ENCODE data around the gene CECR2.

The CECR2 gene

DNA sequence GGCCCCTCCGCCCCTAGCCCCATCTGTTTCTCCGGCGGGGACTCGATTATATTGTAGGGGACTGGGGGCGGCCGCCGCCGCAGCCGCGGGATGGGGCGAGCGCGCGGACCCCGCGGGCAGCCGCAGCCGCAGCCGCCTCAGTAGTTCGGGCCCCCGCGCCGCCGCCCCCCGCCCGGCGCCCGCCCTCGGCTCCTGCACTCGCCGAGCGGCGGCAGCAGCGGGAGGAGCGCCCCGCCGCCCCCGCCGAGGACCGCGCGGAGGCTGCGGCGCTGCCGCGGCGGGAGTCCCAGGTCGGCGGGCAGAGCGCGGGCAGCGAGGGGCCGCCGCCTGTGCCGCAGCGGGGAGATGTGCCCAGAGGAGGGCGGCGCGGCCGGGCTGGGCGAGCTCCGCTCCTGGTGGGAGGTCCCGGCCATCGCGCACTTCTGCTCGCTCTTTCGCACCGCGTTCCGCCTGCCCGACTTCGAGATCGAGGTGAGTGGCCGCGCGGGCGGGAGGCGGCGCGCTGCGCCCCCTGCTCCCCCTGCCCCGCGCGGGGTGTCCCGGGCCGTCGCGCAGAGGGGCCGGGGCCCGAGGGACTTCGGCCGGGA is at the start of gene CECR2:
Gene CECR2, plus strand, starts transcription at position 22 of the 587 bp plus-strand sequence. Its CDS starts 324 bp downstream, at position 346.
- peak; percentile 65 for DNase-seq

DNA sequence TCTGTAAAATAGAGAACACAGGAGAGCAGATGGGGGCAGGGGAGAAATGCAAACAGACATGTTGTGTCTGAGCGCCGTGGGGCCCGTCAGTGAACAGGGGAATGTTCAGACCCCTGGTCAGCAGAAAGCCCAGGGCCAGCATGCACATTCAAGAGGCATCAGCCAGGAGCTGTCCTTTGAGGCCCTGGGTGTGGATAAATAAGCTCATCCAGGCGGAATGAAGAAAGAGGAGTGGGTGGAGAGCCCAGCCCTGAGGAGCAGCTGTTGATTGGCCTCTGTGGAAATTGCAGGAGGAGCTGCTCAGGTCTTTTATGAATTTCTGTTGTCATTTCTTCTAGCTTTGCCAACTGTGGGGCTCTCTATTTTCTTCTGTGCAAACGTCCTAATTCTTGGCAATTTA is 49.7 kb upstream of the CECR2 start:
- no peak for DNase-seq

DNA sequence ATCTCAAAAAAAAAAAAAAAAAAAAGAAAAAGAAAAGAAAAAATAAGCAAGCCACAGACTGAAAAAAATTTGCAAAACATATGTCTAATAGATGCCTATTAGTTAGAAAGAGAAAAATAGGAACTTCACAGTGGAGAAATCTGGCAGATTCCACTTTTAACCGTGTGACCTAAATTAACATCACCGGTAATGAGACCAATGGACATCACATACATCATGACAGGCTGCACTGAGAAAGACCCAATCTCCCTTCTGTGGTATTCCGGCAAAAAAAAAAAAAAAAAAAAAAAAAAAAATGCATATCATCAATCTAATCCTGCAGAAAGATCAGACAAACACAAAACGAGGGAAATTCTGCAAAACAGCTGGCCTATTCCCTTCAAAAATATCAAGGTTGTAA is 46.7 kb upstream of the CECR2 start:
- DNase-seq = no peak

DNA sequence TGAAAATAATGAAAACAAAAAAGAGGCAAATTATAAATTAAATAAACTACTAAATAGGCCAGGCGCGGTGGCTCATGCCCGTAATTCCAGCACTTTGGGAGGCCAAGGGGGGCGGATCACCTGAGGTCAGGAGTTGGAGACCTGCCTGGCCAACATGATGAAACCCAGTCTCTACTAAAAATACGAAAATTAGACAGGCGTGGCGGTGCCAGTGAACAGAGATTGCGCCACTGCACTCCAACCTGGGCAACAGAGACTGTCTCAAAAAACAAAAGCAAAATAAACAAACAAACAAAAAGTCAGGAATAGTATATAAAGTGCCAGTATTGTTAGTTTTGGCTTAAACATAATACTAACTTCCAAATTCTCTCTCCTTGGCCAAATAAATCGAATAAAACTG is 37.6 kb upstream of the CECR2 start:
- DNase-seq = no peak

DNA sequence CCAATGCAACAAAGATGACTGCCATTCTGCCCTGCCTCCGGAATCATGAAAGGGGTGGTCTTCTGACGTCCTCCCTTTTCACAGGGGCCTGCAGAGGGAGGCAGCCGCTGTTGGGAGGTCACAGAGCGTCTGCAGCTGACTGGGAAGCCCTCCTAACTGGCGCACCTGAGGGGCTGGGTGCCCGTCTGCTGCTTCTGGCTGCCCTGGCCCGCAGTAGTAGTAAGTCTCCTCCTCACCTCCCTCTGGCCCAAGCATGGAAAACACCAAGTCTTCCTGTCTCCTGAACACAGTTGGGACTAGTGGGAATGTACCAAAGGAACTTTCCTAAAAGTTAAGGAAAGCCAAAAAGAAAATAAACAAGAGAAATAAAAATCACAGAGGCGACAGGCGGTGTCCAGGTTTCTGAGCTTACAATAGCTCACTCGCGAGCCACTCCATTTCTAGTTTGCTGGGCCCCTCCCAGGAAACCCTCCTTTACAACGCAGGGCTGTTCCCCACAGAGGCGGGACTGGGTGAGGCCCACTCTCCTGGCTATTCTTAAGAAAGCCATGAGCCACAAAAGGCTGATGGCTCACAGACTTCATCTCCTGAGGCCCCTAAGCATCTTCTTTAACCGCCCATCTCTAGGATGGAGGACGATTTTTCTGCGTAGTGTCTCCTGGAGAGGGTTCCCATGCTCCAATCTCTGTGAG is 37.0 kb upstream of the CECR2 start:
- DNase-seq = no peak

DNA sequence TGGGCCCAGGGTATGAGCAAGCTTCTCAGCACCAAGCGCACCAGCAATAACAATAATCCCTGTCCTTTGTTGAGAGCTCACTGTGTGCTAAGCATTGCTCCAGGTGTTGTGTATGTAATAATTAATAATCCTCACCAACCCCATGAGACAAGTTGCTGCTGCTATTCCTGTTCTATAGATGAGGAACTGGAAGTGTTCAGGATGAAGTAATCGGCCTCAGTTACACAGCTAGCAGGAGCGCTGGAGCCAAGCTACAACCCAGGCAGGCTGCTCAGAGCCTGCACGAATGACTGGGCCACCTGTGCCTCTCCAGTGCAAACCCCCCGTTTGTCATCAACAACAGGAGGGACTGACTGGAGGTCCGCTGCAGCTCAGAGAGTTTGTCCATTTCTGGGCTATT is 35.2 kb upstream of the CECR2 start:
- DNase-seq = no peak

DNA sequence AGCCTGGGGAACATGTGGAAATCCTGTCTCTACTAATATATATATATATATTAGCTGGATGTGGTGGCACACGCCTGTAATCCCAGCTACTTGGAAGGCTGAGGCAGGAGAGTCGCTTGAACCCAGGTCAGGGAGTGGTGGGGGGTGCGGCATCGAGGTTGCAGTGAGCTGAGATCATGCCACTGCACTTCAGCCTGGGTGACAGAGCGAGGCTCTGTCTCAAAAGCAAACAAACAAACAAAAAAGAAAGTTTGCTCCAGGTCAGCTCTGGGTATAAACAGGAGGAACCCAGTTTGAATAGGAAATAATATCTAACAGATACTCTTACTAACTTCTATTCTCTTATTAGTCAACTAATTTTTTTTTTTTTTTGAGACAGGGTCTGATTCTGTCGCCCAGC is 34.3 kb upstream of the CECR2 start:
- no peak for DNase-seq

DNA sequence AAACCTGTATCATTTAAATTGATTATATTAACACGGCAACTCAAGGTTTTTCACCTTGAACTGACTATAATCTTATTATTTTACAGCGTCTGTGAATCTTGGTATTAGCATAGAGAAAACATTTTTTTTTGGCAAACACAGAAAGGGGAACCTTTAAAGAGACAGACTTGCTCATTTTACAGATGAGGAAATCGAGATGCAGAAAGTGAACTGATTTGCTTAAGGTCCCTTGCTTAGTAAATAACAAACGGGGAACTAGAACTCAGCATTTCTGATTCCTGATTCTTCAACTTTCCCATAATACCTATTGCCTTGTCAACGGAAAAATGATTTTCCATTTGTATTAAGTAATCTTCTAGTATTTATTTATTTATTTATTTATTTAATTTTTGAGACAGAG is 33.2 kb upstream of the CECR2 start:
- no peak for DNase-seq

DNA sequence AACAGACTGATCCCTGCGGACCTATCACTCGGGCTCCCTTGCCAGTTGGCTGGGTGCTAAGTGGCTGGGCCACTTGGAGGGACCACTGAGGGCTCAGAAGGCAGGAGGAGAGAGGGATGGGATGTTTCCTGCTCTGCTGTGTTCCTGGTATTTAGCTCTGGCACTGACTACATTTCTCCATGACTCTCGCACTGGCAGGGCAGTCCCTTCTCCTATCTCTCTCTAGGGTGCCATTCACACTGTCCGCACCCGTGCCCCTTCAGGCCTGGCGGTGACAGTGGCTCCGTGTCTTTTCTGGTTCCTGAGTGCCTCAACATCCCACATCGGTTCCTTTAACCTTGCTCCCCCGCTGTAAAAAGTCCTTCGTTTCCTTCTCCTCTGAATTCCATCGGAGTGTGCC is 31.6 kb upstream of the CECR2 start:
- no peak for DNase-seq

DNA sequence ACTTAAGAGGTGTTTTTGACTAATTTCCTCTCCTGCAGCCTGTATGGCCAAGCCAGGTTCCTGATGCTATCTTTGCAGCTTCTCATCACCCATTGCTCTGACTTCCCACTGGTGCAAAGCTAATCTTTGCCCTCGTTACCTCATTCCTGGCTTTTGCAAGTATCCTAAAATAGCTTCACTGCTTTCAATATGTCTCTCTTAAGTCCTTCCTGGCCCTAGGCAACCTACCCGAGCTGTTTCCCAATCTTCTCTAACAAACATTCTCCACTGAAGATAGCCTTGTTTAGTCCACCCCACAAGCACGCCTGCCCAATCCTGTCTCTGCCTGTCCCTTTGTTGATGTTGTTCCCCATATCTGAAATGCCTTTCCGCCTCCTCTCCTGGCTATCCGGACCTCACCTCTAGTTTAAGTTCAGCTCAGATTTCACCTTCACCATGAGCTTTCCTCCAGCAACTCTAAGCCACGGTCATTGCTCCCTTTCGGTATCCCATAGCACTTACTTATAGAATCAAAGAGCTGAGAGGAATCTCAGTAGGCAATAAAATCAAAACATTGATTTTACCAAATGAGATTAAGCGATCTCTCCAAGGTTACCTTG is 30.1 kb upstream of the CECR2 start:
- DNase-seq = no peak

DNA sequence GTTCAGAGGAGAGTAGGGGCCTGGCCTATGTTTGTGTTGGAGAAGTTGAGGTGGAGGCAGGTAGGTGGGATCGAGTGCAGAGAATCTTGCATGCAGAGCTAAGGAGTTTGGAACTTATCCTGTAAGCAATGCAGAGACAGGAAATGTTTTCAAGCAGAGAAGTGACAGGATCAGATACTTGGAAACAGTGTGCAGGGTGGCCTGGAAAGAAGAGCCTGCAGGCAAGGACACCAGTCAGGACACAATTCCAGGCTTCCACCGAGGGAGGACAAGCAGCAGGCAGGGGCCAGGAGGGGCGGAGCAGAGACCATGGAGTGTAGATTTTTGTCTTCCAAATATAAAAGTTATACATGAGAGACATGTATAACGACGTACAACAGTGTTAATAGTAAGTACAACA is 26.9 kb upstream of the CECR2 start:
- DNase-seq = no peak

DNA sequence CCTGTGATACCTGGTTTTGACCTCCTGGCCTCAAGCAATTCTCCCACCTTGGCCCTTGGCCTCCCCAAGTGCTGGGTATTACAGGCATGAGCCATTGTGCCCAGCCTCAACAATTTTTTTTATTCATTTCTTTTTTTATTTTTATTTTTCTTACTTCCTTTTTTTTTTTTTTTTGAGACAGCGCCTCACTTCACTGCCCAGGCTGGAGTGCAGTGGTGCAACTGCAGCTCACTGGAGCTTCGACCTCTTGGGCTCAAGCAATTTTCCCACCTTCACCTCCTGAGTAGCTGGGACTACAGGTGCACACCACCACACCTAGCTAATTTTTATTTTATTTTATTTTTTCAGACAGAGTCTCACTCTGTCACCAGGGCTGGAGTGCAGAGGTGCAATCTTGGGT is 25.5 kb upstream of the CECR2 start:
- no peak for DNase-seq

DNA sequence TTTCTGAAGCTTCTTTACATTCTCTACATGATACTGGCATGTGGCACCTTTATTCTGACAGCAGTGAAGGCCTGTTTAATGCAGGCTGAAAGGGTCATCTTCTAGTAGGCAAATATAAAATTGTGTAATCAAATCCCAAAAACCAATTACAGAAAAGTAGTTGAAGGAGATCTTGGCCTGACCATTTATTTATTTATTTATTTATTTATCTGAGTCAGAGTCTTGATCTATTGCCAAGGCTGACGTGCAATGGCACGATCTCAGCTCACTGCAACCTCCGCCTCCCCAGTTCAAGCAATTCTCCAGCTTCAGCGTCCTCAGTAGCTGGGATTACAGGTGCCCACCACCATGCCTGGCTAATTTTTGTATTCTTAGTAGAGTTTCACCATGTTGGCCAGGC is 22.7 kb upstream of the CECR2 start:
- DNase-seq = no peak

DNA sequence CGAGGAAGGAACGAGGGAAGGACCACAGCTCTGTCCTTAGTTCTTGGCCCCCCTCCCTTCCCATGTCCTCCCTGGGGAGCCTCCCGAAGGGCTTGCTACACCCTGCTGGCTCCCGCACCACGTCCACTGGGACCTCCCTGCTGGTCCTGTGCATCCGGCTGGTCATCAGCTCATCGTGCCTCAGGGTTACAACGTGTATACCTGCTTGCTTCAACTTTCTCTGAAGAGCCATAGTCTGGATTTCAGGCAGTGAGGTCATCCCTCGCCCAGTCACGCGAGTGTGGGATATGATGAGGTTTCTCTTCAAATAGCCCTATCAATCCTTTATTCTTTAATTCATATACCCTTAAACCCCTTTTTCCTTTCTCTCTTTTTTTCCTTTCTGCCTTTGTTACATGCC is 21.5 kb upstream of the CECR2 start:
- no peak for DNase-seq

DNA sequence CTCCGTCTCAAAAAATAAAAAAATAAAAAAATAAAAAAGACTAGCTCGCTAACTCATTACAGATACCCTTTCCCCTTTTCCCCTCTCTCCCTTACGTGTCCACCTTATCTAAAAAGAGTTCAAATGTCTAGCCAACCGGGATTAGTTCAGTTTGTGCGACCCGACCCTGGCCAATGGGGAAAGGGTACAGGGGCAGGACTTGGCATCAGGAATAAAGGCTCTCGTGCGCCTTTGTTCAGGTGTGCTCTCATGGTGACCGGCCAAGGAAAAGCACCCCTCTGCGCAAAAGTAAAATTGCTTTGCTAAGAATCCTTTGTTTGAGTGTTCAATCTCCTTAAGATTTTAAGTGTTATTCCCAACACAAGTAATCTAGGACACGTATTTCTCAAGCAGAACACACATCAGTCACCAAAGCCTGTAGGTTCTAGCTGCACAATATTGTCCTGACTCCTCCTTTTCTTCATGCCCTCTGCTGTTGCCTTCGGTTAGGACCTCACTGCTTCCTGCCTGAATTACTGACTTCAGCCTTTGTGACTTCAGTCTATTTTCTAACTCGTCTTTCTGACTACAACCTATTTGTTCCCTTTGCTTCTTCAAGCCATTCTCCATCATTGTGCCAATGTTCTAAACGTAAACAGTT is 20.7 kb upstream of the CECR2 start:
- DNase-seq = no peak

DNA sequence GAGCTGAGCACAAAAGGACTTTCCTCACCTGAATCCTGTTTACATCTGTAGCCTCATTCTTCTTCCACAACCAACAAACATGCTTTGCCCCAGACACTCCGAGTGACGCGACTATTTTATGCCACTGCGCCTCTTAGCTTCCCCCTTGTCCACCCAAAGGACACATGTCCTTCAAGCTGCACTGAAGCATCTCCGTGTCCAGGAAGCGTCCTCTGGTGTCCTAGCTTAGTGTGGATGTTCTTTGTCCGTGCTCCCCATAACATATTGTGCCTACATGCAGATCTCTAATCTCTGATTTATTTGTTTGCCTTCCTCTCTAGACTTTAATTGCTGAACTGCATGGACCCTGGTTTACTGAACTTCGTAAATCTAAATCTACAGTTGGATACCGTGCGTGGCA is 20.1 kb upstream of the CECR2 start:
- no peak for DNase-seq

DNA sequence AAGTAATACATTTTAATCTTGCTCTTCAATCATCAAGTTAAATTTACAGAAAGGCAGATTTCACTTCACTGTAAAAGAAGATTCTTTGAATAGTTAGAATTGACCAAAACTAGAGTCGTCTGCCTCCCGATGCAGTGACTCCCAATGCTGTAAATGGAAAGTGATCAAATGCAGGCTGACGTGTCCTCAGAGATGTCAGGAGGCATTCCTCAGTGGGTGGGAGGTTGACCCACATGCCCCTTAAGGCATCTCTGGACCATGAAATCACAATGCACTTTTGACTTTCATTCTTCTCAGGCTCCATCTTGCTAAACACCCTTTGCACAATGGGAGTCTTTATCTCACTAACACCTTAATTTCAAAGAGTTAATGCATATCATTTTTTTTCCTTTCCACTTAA is 19.0 kb upstream of the CECR2 start:
- DNase-seq = no peak

DNA sequence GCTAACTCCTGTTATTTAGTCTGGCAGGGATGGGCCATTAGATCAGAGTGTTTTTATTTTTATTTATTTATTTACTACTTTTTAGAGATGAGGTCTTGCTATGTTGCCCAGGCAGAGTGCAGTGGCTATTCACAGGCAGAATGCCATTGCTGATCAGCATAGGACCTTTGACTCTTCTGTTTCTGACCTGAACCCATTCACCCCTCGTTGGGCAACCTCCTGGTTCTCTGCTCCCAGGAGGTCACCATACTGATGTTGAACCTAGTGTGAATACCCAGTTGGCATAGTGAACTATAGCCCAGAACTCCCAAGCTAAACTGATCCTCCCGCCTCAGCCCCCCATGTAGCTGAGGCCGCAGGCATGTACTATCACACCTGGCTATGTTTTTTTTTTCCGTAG is 16.5 kb upstream of the CECR2 start:
- DNase-seq = no peak

DNA sequence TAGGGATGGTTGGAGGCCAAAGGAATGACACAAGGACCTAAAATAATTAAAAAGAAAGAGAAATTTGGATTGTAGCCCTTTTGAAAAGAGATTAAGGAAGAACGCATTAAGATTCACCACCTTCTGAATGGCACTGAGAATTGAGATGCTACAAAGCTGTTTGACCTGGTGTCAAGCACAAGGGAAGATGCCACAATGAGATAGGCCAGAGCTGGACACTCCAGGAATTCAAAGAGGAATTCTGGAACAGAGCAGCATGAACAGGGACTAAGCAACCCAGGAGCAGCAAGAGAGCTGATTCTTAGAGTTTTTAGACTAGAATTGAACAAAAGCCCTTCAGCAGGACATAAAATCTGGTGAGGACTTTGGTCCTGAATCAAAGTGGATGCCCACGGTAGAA is 11.6 kb upstream of the CECR2 start:
- no peak for DNase-seq

DNA sequence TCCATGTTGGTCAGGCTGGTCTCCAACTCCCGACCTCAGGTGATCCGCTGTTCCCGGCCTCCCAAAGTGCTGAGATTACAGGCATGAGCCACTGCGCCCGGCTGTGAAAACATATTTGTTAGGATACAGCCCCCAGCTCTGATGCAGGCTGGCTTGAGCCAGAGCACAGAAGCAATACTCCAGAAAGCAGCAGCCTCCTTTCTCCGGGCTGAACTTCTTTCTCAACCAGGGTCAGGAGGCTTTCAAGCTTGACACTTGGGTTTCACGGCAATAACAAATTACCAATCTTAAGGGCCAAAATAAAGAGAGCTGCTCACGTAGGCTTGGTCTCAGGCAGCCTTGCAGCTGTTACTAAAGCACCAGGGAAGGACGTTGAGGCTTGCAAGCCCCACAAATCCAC is 10.8 kb upstream of the CECR2 start:
- DNase-seq = no peak

DNA sequence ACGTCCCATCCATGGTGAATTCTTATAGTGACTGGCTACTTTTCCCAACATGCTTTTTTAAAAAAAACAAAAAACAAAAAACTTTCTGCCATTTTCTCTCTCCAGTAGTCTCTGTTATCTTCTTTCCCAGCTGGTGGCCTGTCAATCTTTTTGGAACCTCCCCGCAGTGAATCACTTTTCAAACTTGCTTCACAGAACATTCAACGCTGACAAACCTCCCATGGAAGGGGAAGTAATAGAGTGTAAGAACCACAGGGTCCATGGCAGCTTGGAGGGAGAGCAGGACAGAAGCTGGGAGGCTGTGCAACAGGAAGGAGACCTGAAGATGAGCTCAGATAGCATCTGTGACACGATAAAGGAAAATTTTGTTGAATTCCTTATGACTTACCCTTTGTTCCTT is 9.8 kb upstream of the CECR2 start:
- DNase-seq = no peak

DNA sequence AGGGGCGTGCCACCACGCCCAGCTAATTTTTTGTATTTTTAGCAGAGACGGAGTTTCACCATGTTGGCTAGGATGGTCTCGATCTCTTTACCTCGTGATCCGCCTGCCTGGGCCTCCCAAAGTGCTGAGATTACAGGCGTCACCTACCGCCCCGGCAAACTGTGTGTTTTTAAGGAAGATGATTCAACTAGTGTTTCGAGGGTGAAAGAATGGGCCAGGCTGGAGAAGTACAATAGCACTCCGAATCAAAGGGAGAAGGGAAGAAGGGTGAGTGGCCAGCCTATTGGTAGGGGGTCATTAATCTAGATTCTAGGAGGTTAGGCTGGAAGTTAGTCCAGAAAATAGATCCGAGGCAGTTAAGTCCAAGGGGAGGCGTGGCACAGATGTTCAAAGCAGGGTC is 2.9 kb upstream of the CECR2 start:
- no peak for DNase-seq

DNA sequence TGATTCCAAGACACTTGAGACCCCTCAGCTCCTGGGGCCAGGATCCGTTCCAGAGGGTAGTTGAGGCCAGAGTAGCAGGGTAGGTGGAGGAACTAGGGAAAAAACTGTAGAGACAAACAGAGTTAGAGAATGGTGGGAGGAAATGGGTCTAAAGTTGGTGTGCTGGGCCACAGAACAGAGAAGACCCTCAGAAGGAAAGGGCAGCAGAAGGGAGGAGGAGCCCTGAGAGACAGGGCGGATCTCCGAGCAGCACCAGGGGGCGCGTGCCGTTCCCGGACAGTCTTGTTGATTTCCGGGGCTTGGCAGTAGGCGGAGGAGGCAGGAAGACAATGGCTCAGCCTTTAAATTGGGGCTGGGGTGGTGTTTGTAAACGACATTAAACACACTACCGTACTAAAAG is 2.4 kb upstream of the CECR2 start:
- peak; percentile 72 for DNase-seq

DNA sequence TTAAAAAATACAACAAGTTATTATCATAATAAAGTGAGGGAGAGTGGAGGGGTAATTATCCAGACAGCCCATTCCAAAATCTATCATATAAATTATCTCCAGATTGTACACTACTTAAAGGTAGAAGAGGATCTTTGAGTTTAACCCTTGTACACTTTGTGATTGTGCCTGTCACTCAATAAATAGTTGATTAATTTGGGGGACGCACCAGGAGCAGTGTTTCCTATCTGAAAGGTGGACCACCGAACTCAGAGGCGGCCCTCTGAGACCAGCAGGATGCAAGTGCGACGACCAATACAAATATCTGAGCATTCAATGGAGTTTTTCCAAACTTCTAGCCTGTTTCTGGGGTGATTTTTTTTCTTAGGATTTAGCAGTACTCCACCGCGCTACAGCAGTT is 1.1 kb upstream of the CECR2 start:
- no peak for DNase-seq
